K562 (cell line): Measurements from ENCODE around the gene SAP130. TPM values are rescaled to one million over a fixed set of nuclear protein-coding genes. Genes with fewer than 3 reads are reported as not detected.

Experiments used
- ATF1 ChIP-seq, 2 experiments: fragments of 450-650 bp in 1 of 2; IDR thresholded peaks; 2 replicates each; pipeline ENCODE4 v1.6.1; 2016; ENCODE audit warnings: missing compliant biosample characterization in 1 of 2, missing genetic modification characterization in 1 of 2
- BMI1 ChIP-seq: fragments of 150-350 bp; IDR thresholded peaks from 2 replicates; pipeline ENCODE4 v1.6.1; 2014; ENCODE audit warnings: low read length
- COPS2 ChIP-seq: fragments of 450-650 bp; conservative IDR thresholded peaks from 2 replicates; pipeline ENCODE4 v1.6.1; 2016; ENCODE audit warnings: mild to moderate bottlenecking, moderate library complexity
- EP300 ChIP-seq: IDR thresholded peaks from 2 replicates; pipeline ENCODE4 v1.6.1; 2012; ENCODE audit warnings: low read length, improper control_type of control experiment
- GATAD2B ChIP-seq: fragments of 450-650 bp; IDR thresholded peaks from 2 replicates; pipeline ENCODE4 v1.6.1; 2017; ENCODE audit warnings: mild to moderate bottlenecking, borderline replicate concordance
- HDGF ChIP-seq: fragments of 450-650 bp; IDR thresholded peaks from 2 replicates; pipeline ENCODE4 v1.6.1; 2016
- ILK ChIP-seq: fragments of 450-650 bp; IDR thresholded peaks from 2 replicates; pipeline ENCODE4 v1.6.1; 2016; ENCODE audit warnings: missing genetic modification characterization, low read depth, mild to moderate bottlenecking, missing compliant biosample characterization, moderate library complexity, borderline replicate concordance
- MEF2D ChIP-seq: conservative IDR thresholded peaks from 2 replicates; pipeline ENCODE4 v1.6.1; 2016; ENCODE audit warnings: low read depth, missing genetic modification characterization, missing compliant biosample characterization
- NCOR1 ChIP-seq: fragments of 450-650 bp; IDR thresholded peaks from 2 replicates; pipeline ENCODE4 v1.6.1; 2016; ENCODE audit warnings: mild to moderate bottlenecking, moderate library complexity
- NKRF ChIP-seq: fragments of 450-650 bp; IDR thresholded peaks from 2 replicates; pipeline ENCODE4 v1.6.1; 2016; ENCODE audit warnings: borderline replicate concordance
- POLR2AphosphoS5 ChIP-seq: IDR thresholded peaks from 2 replicates; pipeline ENCODE4 v1.6.1; 2011; ENCODE audit warnings: mild to moderate bottlenecking, low read depth, low read length, moderate library complexity; ENCODE audit not compliant: control insufficient read depth, insufficient read depth
- SAP30 ChIP-seq: fragments of 200-600 bp; sonication (generic); IDR thresholded peaks from 2 replicates; pipeline ENCODE4 v1.6.1; 2012; ENCODE audit warnings: borderline replicate concordance, low read depth, mild to moderate bottlenecking, moderate library complexity, low read length, control low read depth, inconsistent platforms; ENCODE audit not compliant: insufficient read depth, poor library complexity, severe bottlenecking
- TRIM24 ChIP-seq, 2 experiments: fragments of 450-650 bp; IDR thresholded peaks; 2 replicates each; pipeline ENCODE4 v1.6.1; 2016
- ZBTB11 ChIP-seq, 3 experiments: fragments of 200-800 bp in 1 of 3; fragments of 250-450 bp in 1 of 3; fragments of 450-650 bp in 1 of 3; sonication (Bioruptor Pico) in 1 of 3; sonication (Bioruptor generic) in 1 of 3; formaldehyde crosslinking in 1 of 3; IDR thresholded peaks; 2 replicates each; pipeline versions ENCODE4 v1.6.1 to v1.8.0; 2016 to 2022; ENCODE audit warnings: mild to moderate bottlenecking in 2 of 3, missing genetic modification characterization in 2 of 3, missing compliant biosample characterization in 1 of 3, moderate library complexity in 1 of 3
- ZMIZ1 ChIP-seq, 2 experiments: fragments of 150-350 bp in 1 of 2; IDR thresholded peaks; 2 replicates each; pipeline ENCODE4 v1.6.1; 2012 to 2016; ENCODE audit warnings: low read depth in 2 of 2, low read length in 2 of 2, mild to moderate bottlenecking in 1 of 2, moderate library complexity in 1 of 2
- ZNF280B ChIP-seq: fragments of 250-450 bp; sonication (Bioruptor Pico); IDR thresholded peaks from 2 replicates; pipeline ENCODE4 v1.5.1; 2021; ENCODE audit warnings: mild to moderate bottlenecking
- ZNF445 ChIP-seq: fragments of 250-450 bp; sonication (Bioruptor Pico); IDR thresholded peaks from 2 replicates; pipeline ENCODE4 v1.4.0; 2020; ENCODE audit warnings: low read depth, mild to moderate bottlenecking, moderate library complexity
- ZNF551 ChIP-seq: fragments of 250-450 bp; sonication (Bioruptor Pico); IDR thresholded peaks from 2 replicates; pipeline ENCODE4 v1.5.0; 2021; ENCODE audit warnings: mild to moderate bottlenecking, moderate library complexity
- polyA plus RNA-seq, 8 experiments: library from polyadenylated mRNA; depleted of rRNA in 4 of 8; stranded (reverse) in 5 of 8; unstranded in 3 of 8; fragments of >200 nt; fragmentation: Nextera tagmentation in 2 of 8; fragmentation: Illumina TruSeq in 1 of 8; extraction: Ambion mirVana in 2 of 8; extraction: Trizol in 1 of 8; gene quantifications; 2 replicates each; pipeline versions ENCODE4 v1.2.1 to v1.2.3, GENCODE V29; 2011 to 2014; ENCODE audit warnings: inconsistent platforms in 1 of 8, missing spikeins in 1 of 8
- total RNA-seq, 7 experiments: library from RNA; depleted of rRNA in 6 of 7; stranded (reverse); fragments of >200 nt in 6 of 7; fragmentation: Illumina TruSeq in 2 of 7; extraction: Trizol in 2 of 7; gene quantifications; 2 replicates each; pipeline versions ENCODE4 v1.2.1 to v1.2.3, GENCODE V29; 2011 to 2021; ENCODE audit warnings: low replicate concordance in 1 of 7

Gene SAP130
- total and polyA plus RNA-seq, 9 of the 15 experiments (the other 6 are each of a cell fraction or from before 2014, with no cell fraction given): 4.5 to 33.4 (median 7.4) TPM

GRCh38 chr2:128028668-128029054 is 802 bp upstream of the SAP130 start (continued):
- TF ChIP-seq ZBTB11 (CRISPR knock-in tag; IDR thresholded peaks at IDR 0.05): no peak
- TF ChIP-seq EP300: peak; percentile 52; the same call in 1 of the 2 replicates
- TF ChIP-seq ZNF280B (CRISPR knock-in tag): no peak
- no peak for TF ChIP-seq NKRF
- no peak for TF ChIP-seq ZNF445 (CRISPR knock-in tag)
- no peak for TF ChIP-seq ZMIZ1 (IDR thresholded peaks at IDR 0.05; ENCODE audit: low read depth in 2 of 2, low read length in 2 of 2)
- no peak for TF ChIP-seq ILK
- TF ChIP-seq GATAD2B: no peak
- 0 out of 2 replicates have a peak, but pooled peaks have one; percentile 35 for TF ChIP-seq POLR2AphosphoS5
- no peak for TF ChIP-seq ZNF551
- no peak for TF ChIP-seq HDGF
- no peak for TF ChIP-seq BMI1
- no peak for TF ChIP-seq COPS2
- TF ChIP-seq NCOR1: peak; percentile 75
- TF ChIP-seq TRIM24 (IDR thresholded peaks at IDR 0.05): peak; percentile 52 to 69; a peak in 3 of 4 replicates
- no peak for TF ChIP-seq SAP30
- no peak for TF ChIP-seq ATF1 (CRISPR knock-in tag; IDR thresholded peaks at IDR 0.05)
- TF ChIP-seq ATF1 (tag; IDR thresholded peaks at IDR 0.05): no peak
- no peak for TF ChIP-seq MEF2D (tag)
